ENCODE results near the gene GPR137B.

The GPR137B gene

DNA sequence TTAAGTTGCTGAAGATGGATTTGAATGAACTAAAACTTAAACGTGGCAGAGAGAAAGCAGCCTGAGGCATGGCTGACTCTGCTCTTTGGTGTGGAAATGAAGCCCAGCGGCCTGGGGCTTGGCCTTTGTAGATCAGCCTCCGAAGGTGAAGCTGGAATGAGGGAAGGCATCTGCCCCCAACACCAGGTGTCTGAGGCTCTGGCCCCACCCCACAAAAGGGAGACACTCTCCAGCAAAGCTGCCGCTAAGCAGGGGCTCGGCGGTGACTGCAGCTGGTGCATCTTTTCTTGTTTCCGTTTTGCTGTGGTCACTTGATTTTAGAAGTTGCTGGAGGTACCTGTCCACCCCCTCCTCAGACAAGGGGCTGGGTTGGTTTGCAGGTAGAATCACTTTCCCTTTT, 39.3 kb upstream of the GPR137B start:
- FAIRE-seq = no peak
- no peak for DNase-seq (ENCODE audit: insufficient read length)
- no peak for TF ChIP-seq TAF1 (IDR thresholded peaks at IDR 0.05; ENCODE audit: borderline replicate concordance, low read depth, low read length)
- TF ChIP-seq POLR2AphosphoS5 (IDR thresholded peaks at IDR 0.05; ENCODE audit: low read depth, low read length) = no peak
- no peak for TF ChIP-seq POLR2A (IDR thresholded peaks at IDR 0.05; ENCODE audit: low read depth, low read length)

DNA sequence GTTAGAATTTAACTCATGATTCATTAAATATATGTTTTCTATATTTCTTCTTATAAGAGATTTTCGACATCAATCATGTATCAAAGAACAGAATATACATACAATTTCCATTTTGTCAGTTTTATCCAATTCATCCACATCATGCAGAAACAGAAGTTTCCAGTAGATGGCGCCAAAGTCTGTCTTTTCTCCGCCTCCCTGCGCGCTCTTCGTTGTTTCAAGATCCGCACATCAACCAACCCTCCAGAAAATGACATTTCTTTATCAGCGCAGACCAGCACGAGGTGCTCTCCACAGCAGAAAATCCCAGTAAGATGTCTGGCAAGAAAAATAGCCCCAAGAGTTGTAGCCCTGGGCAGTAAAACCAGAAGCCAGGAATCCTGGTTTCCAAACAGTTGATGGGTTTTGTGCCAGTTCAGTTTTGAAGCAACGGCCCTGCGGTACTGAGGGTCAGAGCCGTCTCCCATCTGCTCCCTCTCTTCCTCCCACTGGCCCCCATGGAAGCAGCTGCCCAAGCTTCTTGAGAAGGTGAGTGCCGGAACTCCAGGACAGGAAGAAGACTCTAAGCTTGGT, 38.6 kb upstream of the GPR137B start:
- no peak for TF ChIP-seq TAF1 (IDR thresholded peaks at IDR 0.05; ENCODE audit: borderline replicate concordance, low read depth, low read length)
- no peak for TF ChIP-seq POLR2AphosphoS5 (IDR thresholded peaks at IDR 0.05; ENCODE audit: low read depth, low read length)
- TF ChIP-seq POLR2A (IDR thresholded peaks at IDR 0.05; ENCODE audit: low read depth, low read length) = no peak
- peak; percentile 71 for DNase-seq (ENCODE audit: insufficient read length)
- peak; percentile 82 for FAIRE-seq

DNA sequence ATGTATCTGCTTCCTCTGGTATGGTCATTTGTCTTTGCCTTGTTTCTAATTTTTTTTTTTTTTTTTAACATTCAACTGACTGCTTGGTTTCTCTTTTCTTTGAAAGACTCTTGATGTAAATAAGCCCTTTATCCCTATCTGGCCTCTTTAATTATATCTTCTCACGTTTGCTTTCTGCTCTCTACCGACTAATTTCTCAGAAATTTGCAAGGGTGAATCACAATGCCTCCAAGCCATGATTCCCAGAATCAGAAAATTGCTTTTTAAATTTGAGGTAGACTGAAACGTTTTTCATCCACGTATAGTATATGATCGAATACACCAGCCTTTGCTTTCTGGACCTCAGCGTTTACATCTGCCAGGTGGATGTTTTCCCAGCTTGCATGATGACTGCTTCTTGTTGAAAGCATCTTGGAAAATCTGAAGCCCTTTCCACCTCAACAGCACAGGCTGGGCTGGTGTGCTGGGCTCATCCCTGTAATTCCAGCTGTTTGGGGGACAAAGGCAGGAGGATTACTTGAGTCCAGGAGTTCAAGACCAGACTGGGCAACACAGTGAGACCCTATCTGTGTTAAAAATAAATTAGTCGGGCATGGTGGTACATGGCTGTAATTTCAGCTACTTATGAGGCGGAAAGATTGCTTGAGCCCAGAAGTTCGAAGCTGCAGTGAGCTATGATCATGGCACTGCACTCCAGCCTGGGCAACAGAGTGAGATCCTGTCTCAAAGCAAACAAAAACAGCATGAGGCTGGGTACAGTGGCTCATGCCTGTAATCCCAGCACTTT, 35.0 kb upstream of the GPR137B start:
- DNase-seq (ENCODE audit: insufficient read length) (no peak), FAIRE-seq (no peak)
- TF ChIP-seq POLR2AphosphoS5 (IDR thresholded peaks at IDR 0.05; ENCODE audit: low read depth, low read length) = no peak
- no peak for TF ChIP-seq TAF1 (IDR thresholded peaks at IDR 0.05; ENCODE audit: borderline replicate concordance, low read depth, low read length)
- no peak for TF ChIP-seq POLR2A (IDR thresholded peaks at IDR 0.05; ENCODE audit: low read depth, low read length)

DNA sequence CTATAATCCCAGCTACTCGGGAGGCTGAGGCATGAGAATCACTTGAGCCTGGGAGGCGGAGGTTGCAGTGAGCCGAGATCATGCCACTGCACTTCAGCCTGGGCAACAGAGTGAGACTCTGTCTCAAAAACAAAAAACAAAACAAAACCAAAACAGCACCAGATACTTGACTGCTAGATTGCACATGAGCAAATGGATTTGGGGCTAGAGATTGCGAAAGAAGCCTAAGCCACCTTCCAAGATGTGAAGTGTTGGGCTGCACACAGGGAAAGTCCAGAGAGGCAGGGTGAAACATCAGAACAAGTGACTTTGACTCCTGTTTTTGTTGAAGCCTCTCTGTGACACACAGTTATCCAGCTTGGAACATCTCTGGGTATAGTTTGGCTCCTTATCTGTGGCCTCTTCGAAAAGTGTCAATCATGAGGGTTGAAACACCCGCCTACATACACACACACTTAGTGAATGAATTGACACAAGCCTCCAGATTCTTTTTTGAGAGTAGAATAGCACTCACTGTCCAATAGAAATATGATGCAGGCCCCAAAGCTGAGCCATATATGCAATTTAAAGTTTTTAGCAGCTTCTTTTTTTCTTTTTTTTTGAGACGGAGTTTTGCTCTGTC, 34.2 kb upstream of the GPR137B start:
- FAIRE-seq = no peak
- no peak for DNase-seq (ENCODE audit: insufficient read length)
- TF ChIP-seq TAF1 (IDR thresholded peaks at IDR 0.05; ENCODE audit: borderline replicate concordance, low read depth, low read length) (no peak), POLR2A (IDR thresholded peaks at IDR 0.05; ENCODE audit: low read depth, low read length) (no peak), POLR2AphosphoS5 (IDR thresholded peaks at IDR 0.05; ENCODE audit: low read depth, low read length) (no peak)

DNA sequence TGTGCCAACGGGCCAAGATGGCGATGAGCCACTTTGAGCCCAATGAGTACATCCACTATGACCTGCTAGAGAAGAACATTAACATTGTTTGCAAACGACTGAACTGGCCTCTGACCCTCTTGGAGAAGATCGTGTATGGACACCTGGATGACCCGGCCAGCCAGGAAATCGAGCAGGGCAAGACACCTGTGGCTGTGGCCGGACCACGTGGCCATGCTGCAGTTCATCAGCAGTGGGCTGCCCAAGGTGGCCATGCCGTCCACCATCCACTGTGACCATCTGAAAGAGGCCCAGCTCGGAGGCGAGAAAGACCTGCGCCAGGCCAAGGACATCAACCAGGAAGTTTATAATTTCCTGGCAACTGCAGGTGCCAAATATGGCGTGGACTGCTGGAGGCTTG, 32.2 kb upstream of the GPR137B start:
- FAIRE-seq = no peak
- TF ChIP-seq TAF1 (IDR thresholded peaks at IDR 0.05; ENCODE audit: borderline replicate concordance, low read depth, low read length) = no peak
- no peak for TF ChIP-seq POLR2A (IDR thresholded peaks at IDR 0.05; ENCODE audit: low read depth, low read length)
- TF ChIP-seq POLR2AphosphoS5 (IDR thresholded peaks at IDR 0.05; ENCODE audit: low read depth, low read length) = no peak
- no peak for DNase-seq (ENCODE audit: insufficient read length)

DNA sequence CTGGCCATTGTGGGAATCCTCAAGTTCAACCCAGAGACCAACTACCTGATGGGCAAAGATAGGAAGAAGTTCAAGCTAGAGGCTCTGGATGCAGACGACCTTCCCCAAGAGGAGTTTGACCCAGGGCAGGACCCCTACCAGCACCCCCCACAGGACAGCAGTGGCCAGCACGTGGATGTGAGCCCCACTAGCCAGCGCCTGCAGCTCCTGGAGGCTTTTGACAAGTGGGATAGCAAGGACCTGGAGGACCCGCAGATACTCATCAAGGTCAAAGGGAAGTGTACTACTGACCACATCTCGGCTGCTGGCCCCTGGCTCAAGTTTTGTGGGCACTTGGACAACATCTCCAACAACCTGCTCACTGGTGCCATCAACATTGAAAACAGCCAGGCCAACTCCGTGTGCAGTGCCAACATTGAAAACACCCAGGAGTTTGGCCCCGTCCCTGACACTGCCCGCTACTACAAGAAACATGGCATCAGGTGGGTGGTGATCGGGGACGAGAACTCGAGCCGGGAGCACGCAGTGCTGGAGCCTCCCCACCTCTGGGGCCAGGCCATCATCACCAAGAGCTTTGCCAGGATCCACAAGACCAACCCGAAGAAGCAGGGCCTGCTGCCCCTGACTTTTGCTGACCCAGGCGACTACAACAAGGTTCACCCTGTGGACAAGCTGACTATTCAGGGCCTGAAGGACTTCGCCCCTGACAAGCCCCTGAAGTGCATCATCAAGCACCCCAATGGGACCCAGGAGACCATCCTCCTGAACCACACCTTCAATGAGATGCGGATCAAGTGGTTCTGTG, 30.6 kb upstream of the GPR137B start:
- FAIRE-seq (no peak), DNase-seq (ENCODE audit: insufficient read length) (no peak)
- no peak for TF ChIP-seq POLR2A (IDR thresholded peaks at IDR 0.05; ENCODE audit: low read depth, low read length)
- TF ChIP-seq TAF1 (IDR thresholded peaks at IDR 0.05; ENCODE audit: borderline replicate concordance, low read depth, low read length) = no peak
- TF ChIP-seq POLR2AphosphoS5 (IDR thresholded peaks at IDR 0.05; ENCODE audit: low read depth, low read length) = no peak

DNA sequence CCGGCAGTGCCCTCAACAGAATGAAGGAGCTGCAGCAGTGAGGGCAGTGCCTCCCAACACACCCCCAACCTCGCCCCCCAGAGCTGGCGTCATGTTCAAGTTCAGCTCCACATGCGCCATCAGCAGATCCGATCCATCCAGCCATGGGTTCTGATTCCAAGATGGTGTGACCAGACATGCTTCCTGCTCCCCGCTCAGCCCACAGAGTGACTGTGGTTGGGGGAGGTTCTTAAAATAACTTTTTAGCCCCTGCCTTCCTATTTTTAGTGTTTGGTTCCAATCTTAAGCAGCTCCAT, 30.1 kb upstream of the GPR137B start:
- TF ChIP-seq TAF1 (IDR thresholded peaks at IDR 0.05; ENCODE audit: borderline replicate concordance, low read depth, low read length) = no peak
- no peak for TF ChIP-seq POLR2A (IDR thresholded peaks at IDR 0.05; ENCODE audit: low read depth, low read length)
- TF ChIP-seq POLR2AphosphoS5 (IDR thresholded peaks at IDR 0.05; ENCODE audit: low read depth, low read length) = no peak
- FAIRE-seq (peak; percentile 36), DNase-seq (ENCODE audit: insufficient read length) (no peak)

DNA sequence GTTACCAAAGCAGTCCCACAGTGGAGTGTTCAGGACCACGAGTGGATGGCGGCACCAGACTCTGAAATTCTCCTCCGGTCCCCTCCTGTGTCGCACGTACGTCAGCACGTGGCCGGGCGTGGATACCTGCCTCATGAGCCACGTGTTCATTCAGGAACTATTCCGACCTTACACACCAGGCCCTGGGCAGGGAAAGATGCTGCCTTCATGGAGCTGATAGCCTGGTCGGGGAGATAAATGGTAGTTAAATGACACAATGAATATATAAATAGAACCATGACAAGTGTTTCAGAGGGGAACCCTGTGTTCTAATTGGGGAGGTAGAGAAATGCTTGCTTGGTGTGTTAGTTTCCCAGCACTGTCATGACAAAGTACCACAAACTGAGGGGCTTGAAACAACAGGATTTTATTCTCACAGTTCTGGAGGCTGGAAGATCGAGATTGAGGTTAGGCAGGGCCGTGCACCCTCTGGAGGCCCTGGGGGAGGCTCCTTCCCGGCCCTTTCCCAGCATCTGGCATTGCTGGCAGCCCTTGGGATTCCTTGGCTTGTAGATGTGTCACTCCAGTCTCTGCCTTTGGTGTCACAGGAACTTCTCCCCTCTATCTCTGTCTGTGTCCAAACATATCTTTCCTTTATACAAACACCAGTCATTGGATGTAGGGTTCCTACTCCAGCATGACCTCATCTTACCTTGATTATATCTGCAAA, 28.9 kb upstream of the GPR137B start:
- FAIRE-seq (no peak), DNase-seq (ENCODE audit: insufficient read length) (no peak)
- TF ChIP-seq POLR2A (IDR thresholded peaks at IDR 0.05; ENCODE audit: low read depth, low read length) = no peak
- TF ChIP-seq POLR2AphosphoS5 (IDR thresholded peaks at IDR 0.05; ENCODE audit: low read depth, low read length) = no peak
- no peak for TF ChIP-seq TAF1 (IDR thresholded peaks at IDR 0.05; ENCODE audit: borderline replicate concordance, low read depth, low read length)

DNA sequence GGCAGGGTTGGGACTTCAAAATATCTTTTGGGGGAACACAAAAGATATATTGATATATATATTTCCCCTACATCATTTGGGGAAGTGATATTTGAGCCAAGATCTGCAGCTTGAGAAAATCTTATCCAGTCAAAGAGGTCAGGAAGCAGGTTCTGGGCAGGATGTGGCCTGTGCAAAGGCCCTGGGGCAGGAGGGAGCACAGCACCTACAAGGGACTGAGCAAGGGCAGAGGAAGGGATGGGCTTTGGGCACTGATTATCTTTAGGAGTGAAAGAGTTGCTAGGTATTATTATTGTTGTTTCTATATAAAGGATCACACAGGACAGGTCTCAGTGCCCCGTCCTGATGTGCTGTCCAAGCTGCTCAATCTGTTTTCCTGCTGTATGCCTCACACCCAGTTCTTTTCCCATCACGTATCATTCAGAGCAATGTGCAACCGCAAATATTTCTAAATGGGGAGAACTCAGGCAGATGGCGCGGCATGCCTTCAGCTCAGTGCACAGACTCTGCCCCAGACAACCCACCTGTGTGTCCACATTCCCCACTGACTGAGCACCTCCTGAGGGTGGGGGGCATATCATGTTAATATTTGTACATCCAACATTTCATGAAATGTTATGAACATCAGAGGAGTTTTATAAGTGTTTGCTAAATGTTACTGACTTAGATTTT, 28.1 kb upstream of the GPR137B start:
- FAIRE-seq (no peak), DNase-seq (ENCODE audit: insufficient read length) (no peak)
- TF ChIP-seq POLR2A (IDR thresholded peaks at IDR 0.05; ENCODE audit: low read depth, low read length) (no peak), POLR2AphosphoS5 (IDR thresholded peaks at IDR 0.05; ENCODE audit: low read depth, low read length) (no peak), TAF1 (IDR thresholded peaks at IDR 0.05; ENCODE audit: borderline replicate concordance, low read depth, low read length) (no peak)

DNA sequence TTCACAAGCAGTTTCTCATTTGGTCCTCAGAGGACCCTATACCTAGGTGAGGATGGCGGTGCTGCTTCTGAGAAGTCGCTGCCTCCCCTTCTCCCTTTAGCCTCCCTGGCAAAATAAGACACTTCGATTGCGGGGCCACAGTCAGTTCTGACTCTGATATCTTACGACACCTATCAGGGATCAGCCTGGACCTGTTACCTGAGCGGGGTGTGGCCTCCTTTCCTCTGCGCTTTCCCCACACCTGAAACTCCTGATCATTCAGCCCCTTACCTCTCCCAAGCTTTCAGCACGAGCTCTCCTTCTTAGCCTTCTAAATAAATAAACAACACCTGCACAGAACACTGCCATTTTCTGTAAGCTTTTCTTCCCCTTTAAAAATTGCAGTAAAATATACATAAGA, 24.6 kb upstream of the GPR137B start:
- TF ChIP-seq POLR2AphosphoS5 (IDR thresholded peaks at IDR 0.05; ENCODE audit: low read depth, low read length) (no peak), TAF1 (IDR thresholded peaks at IDR 0.05; ENCODE audit: borderline replicate concordance, low read depth, low read length) (no peak), POLR2A (IDR thresholded peaks at IDR 0.05; ENCODE audit: low read depth, low read length) (no peak)
- FAIRE-seq = no peak
- no peak for DNase-seq (ENCODE audit: insufficient read length)
